HepG2 (cell line): ENCODE results near the gene SLC35G2. TPM values are rescaled to one million over a fixed set of nuclear protein-coding genes. Genes with fewer than 3 reads are reported as not detected.

Experiments
- CREM ChIP-seq, 2 experiments: sonication (generic) in 1 of 2; formaldehyde crosslinking in 1 of 2; IDR thresholded peaks; 2 replicates each; pipeline versions ENCODE4 v1.4.0 to v1.6.1; 2016 to 2020; ENCODE audit warnings: antibody characterized with exemption in 1 of 2, mild to moderate bottlenecking in 1 of 2, missing genetic modification reagents in 1 of 2
- FOXO4 ChIP-seq: sonication (generic); formaldehyde crosslinking; conservative IDR thresholded peaks from 2 replicates; pipeline ENCODE4 v1.8.1; 2023; ENCODE audit warnings: missing genetic modification reagents
- IKZF1 ChIP-seq: fragments of 450-650 bp; IDR thresholded peaks from 2 replicates; pipeline ENCODE4 v1.7.1; 2016
- IRF9 ChIP-seq: sonication (generic); formaldehyde crosslinking; IDR thresholded peaks from 2 replicates; pipeline ENCODE4 v1.8.0; 2022; ENCODE audit warnings: missing genetic modification reagents, mild to moderate bottlenecking, borderline replicate concordance
- MAFG ChIP-seq: sonication (generic); formaldehyde crosslinking; IDR thresholded peaks from 2 replicates; pipeline ENCODE4 v1.5.1; 2020; ENCODE audit warnings: mild to moderate bottlenecking, missing genetic modification reagents
- MZF1 ChIP-seq: sonication (generic); formaldehyde crosslinking; IDR thresholded peaks from 2 replicates; pipeline ENCODE4 v1.8.1; 2023; ENCODE audit warnings: mild to moderate bottlenecking, missing genetic modification reagents, borderline replicate concordance
- NFYB ChIP-seq: sonication (generic); formaldehyde crosslinking; IDR thresholded peaks from 2 replicates; pipeline ENCODE4 v1.4.0; 2020; ENCODE audit warnings: missing genetic modification reagents
- NR3C1 ChIP-seq: sonication (generic); formaldehyde crosslinking; IDR thresholded peaks from 2 replicates; pipeline ENCODE4 v1.4.0; 2020; ENCODE audit warnings: missing genetic modification reagents
- SMAD3 ChIP-seq: sonication (generic); formaldehyde crosslinking; IDR thresholded peaks from 2 replicates; pipeline ENCODE4 v1.4.0; 2020; ENCODE audit warnings: missing genetic modification reagents
- TAF15 ChIP-seq: fragments of 200-400 bp; formaldehyde crosslinking; IDR thresholded peaks from one replicate; pipeline ENCODE4 v1.6.1; 2018; ENCODE audit warnings: mild to moderate bottlenecking, low read depth, low read length; ENCODE audit not compliant: poor library complexity, severe bottlenecking
- THAP11 ChIP-seq: IDR thresholded peaks from 2 replicates; pipeline ENCODE4 v1.6.1; 2016; ENCODE audit warnings: missing biosample characterization, missing genetic modification reagents
- U2AF2 ChIP-seq: fragments of 200-400 bp; formaldehyde crosslinking; IDR thresholded peaks from 2 replicates; pipeline ENCODE4 v1.6.1; 2017; ENCODE audit warnings: low read depth, mild to moderate bottlenecking, low read length
- ZEB1 ChIP-seq: IDR thresholded peaks from 2 replicates; pipeline ENCODE4 v1.6.1; 2012; ENCODE audit warnings: mild to moderate bottlenecking, low read depth, inconsistent platforms; ENCODE audit not compliant: insufficient replicate concordance
- ZNF251 ChIP-seq: sonication (generic); formaldehyde crosslinking; IDR thresholded peaks from 2 replicates; pipeline ENCODE4 v1.9.0; 2021; ENCODE audit warnings: mild to moderate bottlenecking, missing genetic modification reagents
- ZNF550 ChIP-seq: sonication (generic); formaldehyde crosslinking; IDR thresholded peaks from 2 replicates; pipeline ENCODE4 v1.4.0; 2020; ENCODE audit warnings: mild to moderate bottlenecking, missing genetic modification reagents, borderline replicate concordance
- polyA plus RNA-seq, 8 experiments: library from polyadenylated mRNA; depleted of rRNA in 3 of 8; stranded (reverse) in 7 of 8; unstranded in 1 of 8; fragments of >200 nt; fragmentation: Illumina TruSeq in 4 of 8; extraction: Trizol in 4 of 8; gene quantifications; 2 replicates each; pipeline versions ENCODE4 v1.2.1 to v1.2.3, GENCODE V29; 2011 to 2016; ENCODE audit warnings: low read depth in 4 of 8, missing spikeins in 1 of 8, mixed read lengths in 1 of 8; ENCODE audit not compliant: insufficient read depth in 1 of 8
- total RNA-seq, 5 experiments: library from RNA; depleted of rRNA; stranded (reverse); fragments of >200 nt; fragmentation: Illumina TruSeq; extraction: Trizol; gene quantifications; 2 replicates each; pipeline ENCODE4 v1.2.3, GENCODE V29; 2016; ENCODE audit warnings: low read depth in 1 of 5
- TF ChIP-seq, protein P1 (sequence below): sonication (generic); formaldehyde crosslinking; IDR thresholded peaks from 2 replicates; pipeline ENCODE4 v1.4.0; 2020; ENCODE audit warnings: missing genetic modification reagents, borderline replicate concordance
- TF ChIP-seq, protein P2 (sequence below): IDR thresholded peaks from 2 replicates; pipeline ENCODE4 v1.6.1; 2016; ENCODE audit warnings: mild to moderate bottlenecking, missing biosample characterization, missing genetic modification reagents
- TF ChIP-seq, protein P3 (sequence below): sonication (generic); formaldehyde crosslinking; IDR thresholded peaks from 2 replicates; pipeline ENCODE4 v1.8.1; 2023; ENCODE audit warnings: missing genetic modification reagents, inconsistent platforms, borderline replicate concordance
- TF ChIP-seq, protein P4 (sequence below): sonication (generic); formaldehyde crosslinking; IDR thresholded peaks from 2 replicates; pipeline ENCODE4 v1.8.1; 2022; ENCODE audit warnings: mild to moderate bottlenecking, missing genetic modification reagents
- TF ChIP-seq, protein P5 (sequence below): fragments of 450-650 bp; IDR thresholded peaks from 2 replicates; pipeline ENCODE4 v1.6.1; 2017; ENCODE audit warnings: mild to moderate bottlenecking

SLC35G2 gene
- total and polyA plus RNA-seq, 2 of the 13 experiments (the other 11 are each of a cell fraction or from before 2014, with no cell fraction given), result 7.6 to 10.3 TPM

DNA sequence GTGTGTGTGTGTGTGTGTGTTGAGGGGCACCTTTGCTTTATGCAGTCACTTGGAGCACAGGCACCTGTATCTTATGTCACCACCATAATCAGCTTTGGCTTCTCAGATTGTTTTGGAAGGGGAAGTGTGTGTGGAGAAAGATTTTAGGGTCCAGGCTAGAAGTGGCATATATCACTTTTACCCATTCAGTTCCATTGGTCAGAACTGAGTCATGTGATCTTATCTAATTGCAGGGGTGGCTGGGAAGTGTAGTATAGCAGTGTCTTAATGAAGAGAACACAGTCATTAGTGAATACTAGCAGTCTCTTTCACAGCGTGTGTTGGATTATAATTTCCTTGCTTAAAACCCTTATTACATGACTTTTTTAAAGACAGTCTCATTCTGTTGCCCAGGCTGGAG, 63.6 kb downstream of the SLC35G2 start (continued):
- TF ChIP-seq, protein P1, sequence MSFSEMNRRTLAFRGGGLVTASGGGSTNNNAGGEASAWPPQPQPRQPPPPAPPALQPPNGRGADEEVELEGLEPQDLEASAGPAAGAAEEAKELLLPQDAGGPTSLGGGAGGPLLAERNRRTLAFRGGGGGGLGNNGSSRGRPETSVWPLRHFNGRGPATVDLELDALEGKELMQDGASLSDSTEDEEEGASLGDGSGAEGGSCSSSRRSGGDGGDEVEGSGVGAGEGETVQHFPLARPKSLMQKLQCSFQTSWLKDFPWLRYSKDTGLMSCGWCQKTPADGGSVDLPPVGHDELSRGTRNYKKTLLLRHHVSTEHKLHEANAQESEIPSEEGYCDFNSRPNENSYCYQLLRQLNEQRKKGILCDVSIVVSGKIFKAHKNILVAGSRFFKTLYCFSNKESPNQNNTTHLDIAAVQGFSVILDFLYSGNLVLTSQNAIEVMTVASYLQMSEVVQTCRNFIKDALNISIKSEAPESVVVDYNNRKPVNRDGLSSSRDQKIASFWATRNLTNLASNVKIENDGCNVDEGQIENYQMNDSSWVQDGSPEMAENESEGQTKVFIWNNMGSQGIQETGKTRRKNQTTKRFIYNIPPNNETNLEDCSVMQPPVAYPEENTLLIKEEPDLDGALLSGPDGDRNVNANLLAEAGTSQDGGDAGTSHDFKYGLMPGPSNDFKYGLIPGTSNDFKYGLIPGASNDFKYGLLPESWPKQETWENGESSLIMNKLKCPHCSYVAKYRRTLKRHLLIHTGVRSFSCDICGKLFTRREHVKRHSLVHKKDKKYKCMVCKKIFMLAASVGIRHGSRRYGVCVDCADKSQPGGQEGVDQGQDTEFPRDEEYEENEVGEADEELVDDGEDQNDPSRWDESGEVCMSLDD, result no peak
- TF ChIP-seq ZNF251, result no peak
- no peak for TF ChIP-seq ZNF550 (CRISPR knock-in tag)
- TF ChIP-seq, protein P2, sequence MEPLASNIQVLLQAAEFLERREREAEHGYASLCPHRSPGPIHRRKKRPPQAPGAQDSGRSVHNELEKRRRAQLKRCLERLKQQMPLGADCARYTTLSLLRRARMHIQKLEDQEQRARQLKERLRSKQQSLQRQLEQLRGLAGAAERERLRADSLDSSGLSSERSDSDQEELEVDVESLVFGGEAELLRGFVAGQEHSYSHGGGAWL (CRISPR knock-in tag), result no peak
- TF ChIP-seq FOXO4 (CRISPR knock-in tag), result no peak
- TF ChIP-seq, protein P3, sequence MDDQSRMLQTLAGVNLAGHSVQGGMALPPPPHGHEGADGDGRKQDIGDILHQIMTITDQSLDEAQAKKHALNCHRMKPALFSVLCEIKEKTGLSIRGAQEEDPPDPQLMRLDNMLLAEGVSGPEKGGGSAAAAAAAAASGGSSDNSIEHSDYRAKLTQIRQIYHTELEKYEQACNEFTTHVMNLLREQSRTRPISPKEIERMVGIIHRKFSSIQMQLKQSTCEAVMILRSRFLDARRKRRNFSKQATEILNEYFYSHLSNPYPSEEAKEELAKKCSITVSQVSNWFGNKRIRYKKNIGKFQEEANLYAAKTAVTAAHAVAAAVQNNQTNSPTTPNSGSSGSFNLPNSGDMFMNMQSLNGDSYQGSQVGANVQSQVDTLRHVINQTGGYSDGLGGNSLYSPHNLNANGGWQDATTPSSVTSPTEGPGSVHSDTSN, result no peak
- no peak for TF ChIP-seq SMAD3 (CRISPR knock-in tag)
- TF ChIP-seq, protein P4, sequence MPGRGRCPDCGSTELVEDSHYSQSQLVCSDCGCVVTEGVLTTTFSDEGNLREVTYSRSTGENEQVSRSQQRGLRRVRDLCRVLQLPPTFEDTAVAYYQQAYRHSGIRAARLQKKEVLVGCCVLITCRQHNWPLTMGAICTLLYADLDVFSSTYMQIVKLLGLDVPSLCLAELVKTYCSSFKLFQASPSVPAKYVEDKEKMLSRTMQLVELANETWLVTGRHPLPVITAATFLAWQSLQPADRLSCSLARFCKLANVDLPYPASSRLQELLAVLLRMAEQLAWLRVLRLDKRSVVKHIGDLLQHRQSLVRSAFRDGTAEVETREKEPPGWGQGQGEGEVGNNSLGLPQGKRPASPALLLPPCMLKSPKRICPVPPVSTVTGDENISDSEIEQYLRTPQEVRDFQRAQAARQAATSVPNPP (CRISPR knock-in tag), result no peak
- peak; percentile 66 for TF ChIP-seq NFYB (CRISPR knock-in tag)
- no peak for TF ChIP-seq IKZF1
- no peak for TF ChIP-seq CREM (IDR thresholded peaks at IDR 0.05)
- TF ChIP-seq CREM (CRISPR knock-in tag; IDR thresholded peaks at IDR 0.05), result no peak
- no peak for TF ChIP-seq MZF1 (CRISPR knock-in tag)
- no peak for TF ChIP-seq MAFG
- TF ChIP-seq THAP11, result peak; percentile 76
- TF ChIP-seq, protein P5, sequence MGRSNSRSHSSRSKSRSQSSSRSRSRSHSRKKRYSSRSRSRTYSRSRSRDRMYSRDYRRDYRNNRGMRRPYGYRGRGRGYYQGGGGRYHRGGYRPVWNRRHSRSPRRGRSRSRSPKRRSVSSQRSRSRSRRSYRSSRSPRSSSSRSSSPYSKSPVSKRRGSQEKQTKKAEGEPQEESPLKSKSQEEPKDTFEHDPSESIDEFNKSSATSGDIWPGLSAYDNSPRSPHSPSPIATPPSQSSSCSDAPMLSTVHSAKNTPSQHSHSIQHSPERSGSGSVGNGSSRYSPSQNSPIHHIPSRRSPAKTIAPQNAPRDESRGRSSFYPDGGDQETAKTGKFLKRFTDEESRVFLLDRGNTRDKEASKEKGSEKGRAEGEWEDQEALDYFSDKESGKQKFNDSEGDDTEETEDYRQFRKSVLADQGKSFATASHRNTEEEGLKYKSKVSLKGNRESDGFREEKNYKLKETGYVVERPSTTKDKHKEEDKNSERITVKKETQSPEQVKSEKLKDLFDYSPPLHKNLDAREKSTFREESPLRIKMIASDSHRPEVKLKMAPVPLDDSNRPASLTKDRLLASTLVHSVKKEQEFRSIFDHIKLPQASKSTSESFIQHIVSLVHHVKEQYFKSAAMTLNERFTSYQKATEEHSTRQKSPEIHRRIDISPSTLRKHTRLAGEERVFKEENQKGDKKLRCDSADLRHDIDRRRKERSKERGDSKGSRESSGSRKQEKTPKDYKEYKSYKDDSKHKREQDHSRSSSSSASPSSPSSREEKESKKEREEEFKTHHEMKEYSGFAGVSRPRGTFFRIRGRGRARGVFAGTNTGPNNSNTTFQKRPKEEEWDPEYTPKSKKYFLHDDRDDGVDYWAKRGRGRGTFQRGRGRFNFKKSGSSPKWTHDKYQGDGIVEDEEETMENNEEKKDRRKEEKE, result no peak
- no peak for TF ChIP-seq NR3C1 (CRISPR knock-in tag)
- TF ChIP-seq U2AF2, result no peak
- no peak for TF ChIP-seq TAF15
- TF ChIP-seq IRF9 (CRISPR knock-in tag), result no peak
- no peak for TF ChIP-seq ZEB1
